CD4-positive, alpha-beta T cell treated with Interleukin-6 at 100 ng/mL for 8 hours (primary cell): ENCODE measurements around the gene ACSM3.
"Not testable (repeated sequence)": the region's sequence is repeated elsewhere in the genome, so short reads cannot be mapped to it uniquely, and the experiment has no call there.

Source experiments
- DNase-seq: peaks from one replicate; pipeline ENCODE4 v3.0.0-alpha.2; 2020; ENCODE audit warnings: mixed read lengths, low spot score

ACSM3 gene

DNA sequence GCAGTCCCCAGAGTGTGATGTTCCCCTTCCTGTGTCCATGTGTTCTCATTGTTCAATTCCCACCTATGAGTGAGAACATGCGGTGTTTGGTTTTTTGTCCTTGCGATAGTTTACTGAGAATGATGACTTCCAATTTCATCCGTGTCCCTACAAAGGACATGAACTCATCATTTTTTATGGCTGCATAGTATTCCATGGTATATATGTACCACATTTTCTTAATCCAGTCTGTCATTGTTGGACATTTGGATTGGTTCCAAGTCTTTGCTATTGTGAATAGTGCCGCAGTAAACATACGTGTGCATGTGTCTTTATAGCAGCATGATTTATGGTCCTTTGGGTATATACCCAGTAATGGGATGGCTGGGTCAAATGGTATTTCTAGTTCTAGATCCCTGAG, 8.0 kb upstream of the ACSM3 start:
- not testable (repeated sequence) for DNase-seq

DNA sequence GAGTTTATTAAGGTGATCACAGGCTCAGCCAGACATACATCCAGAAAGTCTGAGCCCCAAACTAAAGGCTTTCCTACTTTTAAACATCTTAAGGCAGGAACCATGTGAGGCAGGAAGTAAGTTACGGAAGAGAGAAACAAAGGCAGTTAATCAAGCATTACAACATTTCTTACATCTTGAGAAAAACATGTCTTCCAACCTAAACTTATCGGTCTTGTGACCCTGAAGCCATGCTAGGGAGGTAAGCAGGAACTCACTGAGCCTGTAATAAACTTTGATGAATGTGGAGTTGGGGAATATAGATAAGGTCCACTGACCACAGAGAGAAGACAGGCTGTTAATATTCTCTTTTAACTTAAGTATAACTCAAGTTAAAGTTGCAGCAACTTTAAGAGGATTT, 3.5 kb upstream of the ACSM3 start:
- DNase-seq = no peak

- DNase-seq = no peak
Measured at GRCh38 chr16:20761175-20761574, 2.6 kb upstream of the ACSM3 start.

- DNase-seq = no peak
Measured at GRCh38 chr16:20762404-20763123, 1.2 kb upstream of the ACSM3 start.

DNA sequence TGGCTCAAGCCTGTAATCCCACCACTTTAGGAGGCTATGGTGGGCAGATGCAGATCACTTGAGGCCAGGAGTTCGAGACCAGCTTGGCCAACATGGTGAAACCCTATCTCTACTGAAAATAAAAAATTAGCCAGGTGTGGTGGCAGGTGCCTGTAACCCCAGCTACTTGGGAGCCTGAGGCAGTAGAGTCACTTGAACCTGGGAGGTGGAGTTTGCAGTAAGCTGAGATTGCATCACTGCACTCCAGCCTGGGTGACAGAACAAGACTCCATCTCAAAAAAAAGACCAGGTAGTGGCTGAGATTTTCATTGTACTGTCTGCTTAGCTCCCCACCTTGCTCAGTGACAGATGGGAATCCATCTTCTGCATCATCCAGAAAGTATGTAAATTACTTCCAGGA, 634 bp downstream of the ACSM3 start:
- DNase-seq = not testable (repeated sequence)

DNA sequence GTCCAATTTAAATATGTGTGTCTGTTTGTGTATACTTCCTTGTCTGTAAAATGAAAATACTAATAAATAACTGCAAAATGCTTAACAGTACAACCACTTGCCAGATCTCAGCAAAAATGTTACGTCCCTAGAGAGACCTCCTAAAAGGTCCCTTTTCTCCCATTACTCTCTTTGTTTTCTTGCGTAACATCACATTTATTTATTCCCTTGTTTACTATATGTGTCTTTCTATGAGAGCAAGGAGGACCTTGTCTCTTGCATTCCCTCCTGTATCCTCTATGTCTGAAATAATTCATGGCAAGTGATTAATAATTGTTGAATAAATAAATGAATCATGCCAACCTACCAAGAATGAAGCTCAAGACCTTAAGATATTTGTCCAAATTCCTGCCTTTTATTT, 1.9 kb downstream of the ACSM3 start:
- no peak for DNase-seq

- no peak for DNase-seq
Measured at GRCh38 chr16:20766294-20766693, 2.5 kb downstream of the ACSM3 start.

DNA sequence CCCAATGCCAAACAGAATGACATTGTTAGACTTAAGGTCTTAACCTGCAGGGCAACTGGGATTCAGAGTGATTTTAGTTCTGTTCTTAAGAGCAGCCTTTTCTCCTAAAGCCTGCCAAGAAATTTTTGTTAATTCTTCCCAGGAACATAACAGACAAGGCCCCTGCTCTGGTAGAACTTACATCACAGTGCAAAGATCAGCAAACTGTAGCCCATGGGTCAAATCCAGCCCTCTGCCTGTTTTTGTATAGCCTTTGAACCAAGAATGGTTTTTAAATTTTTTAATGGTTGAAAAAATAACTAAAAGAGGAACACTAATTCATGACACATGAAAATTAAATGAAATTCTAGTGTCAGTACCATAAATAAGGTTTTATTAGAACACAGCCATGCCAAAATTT, 3.8 kb downstream of the ACSM3 start:
- DNase-seq = no peak

GRCh38 chr16:20768121-20768520, 4.3 kb downstream of the ACSM3 start:
- DNase-seq = no peak

DNA sequence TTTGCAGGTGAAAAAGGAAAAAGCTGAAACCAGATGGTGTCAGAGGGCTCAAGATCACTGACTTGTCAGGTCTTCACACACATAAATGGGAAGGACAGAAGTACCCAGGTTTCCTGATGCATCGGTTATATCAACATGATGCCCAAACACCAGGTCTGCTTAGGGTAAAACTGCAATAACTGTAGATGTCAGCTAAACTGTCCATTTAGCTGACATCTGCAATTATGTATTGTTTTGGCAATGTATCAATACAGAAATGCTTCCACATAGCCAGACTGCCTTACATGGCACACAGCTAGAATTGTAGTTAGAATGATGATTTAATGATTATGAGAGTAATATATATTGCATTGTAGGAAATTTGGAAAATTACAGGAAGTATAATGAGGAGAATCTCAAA, 5.0 kb downstream of the ACSM3 start:
- DNase-seq = no peak

- DNase-seq = no peak
Measured at GRCh38 chr16:20773679-20774078, 9.9 kb downstream of the ACSM3 start.

DNA sequence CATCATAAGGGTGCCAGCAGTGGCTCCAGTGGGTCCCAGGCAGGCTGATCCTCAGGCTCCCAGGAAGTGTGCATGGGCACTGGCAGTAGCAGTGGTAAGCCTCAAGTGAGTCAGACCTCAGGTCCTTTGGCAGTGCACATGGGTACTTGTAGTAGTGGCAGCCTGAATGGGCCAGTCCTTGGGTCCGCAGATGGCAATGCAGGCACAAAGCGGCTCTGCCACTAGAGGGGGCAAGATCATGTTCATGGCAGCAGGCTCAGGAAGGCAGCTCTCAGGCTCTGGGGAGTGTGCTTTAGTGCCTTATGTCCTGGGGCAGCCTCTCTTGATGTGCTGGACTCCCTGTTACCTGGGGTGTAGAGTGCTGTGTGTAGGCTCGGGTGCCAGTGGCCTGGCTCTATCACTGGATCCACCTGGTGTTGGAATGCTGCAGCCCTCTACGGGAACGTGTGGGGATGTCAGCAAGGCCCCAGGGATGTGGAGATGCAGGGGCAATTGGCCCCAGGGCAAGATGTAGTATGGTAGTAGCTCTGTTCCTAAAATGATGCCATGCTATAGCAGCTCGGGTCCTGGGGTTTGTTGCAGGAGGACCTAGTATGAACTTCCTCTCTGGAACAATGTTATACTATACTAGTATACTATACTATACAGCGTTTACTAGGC, 11.0 kb downstream of the ACSM3 start:
- peak; percentile 47 for DNase-seq

DNA sequence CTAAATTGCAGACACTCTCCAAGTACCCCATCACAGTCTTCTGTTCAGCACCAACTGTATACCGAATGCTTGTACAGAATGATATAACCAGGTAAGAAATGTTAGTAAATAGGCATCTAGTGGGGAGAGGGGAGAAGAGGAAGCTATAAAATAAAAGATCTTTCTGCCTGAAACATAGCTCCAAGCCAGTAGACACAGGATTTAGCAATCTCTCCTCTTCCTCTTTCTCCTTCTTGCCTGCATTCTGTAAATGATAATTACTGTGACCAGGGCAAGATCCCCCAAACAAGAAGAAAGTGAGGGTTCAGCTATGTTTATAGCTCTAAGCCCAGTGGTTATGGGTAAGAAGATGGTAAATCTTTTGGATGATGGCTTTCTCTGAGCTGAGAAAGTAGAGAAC, 17.9 kb downstream of the ACSM3 start:
- no peak for DNase-seq

DNA sequence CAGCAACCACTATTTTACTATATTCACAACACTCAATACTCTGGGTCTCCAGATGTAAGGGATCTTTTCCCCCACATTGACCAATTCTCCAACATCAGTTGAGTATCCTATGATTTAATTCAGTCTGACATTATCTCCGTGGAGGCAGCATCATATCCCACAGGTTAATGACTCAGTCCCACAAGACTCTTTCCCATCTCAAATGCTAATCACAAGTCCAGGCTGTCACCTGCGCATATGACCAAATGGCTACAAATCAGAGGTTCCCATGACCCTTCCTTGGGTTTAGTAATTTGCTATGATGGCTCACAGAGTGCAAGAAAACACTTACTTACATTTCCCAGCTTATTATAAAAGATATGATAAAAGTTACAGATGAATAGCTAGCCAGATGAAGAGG, 18.7 kb downstream of the ACSM3 start:
- no peak for DNase-seq

- DNase-seq = no peak
Measured at GRCh38 chr16:20784204-20784603, 20.4 kb downstream of the ACSM3 start.

DNA sequence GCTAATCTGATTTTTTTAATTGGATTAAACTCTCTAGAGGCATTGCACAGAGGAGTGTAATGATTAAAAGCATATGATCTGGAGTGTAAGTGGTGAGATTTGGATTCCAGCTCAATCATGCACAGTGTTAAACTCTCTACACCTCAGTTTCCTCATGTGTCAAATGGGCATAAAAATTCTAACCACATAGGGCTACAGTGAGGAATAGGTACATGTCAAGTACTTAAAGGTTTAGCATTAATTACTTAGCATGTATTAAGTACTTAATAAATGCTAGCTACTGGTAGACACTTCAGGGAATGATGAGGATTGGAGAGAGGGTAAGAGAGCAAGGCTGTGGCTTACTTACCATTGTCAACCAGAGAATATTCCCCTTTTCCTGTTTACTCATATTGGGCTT, 25.3 kb downstream of the ACSM3 start:
- DNase-seq = no peak

DNA sequence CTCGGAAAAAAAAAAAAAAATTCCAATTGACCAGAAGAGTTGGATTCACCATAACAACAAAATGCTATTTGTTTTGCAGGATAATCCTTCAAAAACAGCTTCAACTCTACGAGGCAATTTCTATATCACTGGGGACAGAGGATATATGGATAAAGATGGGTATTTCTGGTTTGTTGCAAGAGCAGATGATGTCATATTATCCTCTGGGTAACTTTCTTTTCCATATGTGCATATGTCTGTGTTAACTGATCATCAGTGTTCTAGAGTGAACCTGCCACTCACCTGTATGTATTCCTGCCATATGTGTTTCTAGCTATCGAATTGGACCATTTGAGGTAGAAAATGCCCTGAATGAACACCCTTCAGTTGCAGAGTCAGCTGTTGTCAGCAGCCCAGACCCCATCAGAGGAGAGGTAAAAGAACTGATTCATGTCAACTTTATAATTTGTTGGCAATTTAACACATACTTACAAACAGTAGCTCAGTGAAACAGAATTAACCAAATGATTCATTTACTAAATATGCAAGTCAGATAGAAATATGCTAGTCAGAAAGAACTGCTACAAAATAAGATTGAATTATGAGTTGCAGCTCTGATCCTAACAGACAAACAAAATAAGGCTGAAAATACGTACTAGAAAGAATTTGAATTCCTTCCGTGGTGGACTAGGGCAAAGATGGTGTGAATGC, 28.3 kb downstream of the ACSM3 start:
- DNase-seq = no peak

- peak; percentile 29 for DNase-seq
Measured at GRCh38 chr16:20798364-20798763, 34.5 kb downstream of the ACSM3 start.

- no peak for DNase-seq
Measured at GRCh38 chr16:20799599-20799998, 35.8 kb downstream of the ACSM3 start.

DNA sequence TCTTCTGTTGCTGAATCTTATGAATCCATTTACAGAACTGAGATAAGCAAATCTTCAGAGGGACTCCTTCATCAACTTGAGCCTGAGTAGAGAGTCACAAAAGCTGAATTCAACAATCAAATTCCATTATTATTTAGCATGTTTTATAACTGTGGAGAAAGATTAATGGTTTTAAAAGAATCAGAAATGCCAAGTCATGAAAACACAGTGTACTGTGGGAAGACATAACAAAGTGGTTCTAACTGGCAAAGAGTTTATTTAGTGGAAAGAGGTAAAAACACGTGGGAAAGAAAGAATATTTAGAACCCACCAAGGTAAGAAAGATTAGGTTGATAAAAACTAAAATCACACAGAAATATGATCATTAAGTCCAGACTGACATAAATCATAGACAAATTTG, 37.5 kb downstream of the ACSM3 start:
- no peak for DNase-seq

GRCh38 chr16:20803192-20803560, 39.4 kb downstream of the ACSM3 start:
- DNase-seq = no peak

- DNase-seq = no peak
Measured at GRCh38 chr16:20803561-20804214, 39.9 kb downstream of the ACSM3 start.

DNA sequence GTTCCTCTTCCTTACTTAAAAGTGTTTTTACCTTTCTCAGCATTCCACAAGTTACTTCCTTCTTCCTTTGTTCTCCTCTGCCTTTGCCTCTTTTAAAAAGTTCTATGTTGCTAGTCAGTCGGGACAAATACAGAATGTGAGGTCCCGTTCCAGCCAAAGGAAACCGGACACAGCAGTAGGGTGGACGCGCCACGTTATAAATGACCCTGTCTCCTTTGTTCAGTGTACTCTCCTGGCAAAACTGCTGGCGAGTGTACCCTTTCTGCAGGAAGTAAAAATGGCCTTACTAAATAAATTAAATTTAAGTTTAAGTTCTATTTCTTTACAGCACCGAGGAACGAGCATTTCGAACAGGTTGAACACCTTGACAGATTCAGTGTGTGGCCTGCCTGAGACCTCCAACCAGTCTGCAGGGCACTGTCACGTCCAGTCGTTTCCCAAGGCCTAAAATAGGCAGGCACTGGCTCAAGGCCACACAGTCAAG, 41.9 kb downstream of the ACSM3 start:
- DNase-seq = not testable (repeated sequence)
